Activated CD4-positive, alpha-beta memory T cell treated with anti-CD3 and anti-CD28 coated beads, Interleukin-2, amount 10 ng/mL, durations not matched to agents 7 days and 5 days (primary cell): ENCODE measurements around the gene TSPAN5. TPM values are rescaled to one million over a fixed set of nuclear protein-coding genes. Genes with fewer than 3 reads are reported as not detected.
"Not testable (repeated sequence)": the region's sequence is repeated elsewhere in the genome, so short reads cannot be mapped to it uniquely, and the experiment has no call there.

Experiments used
- CTCF ChIA-PET: fragments of 350-600 bp; sonication (Branson Sonifier 250); formaldehyde crosslinking; loops from one replicate; lab custom pipeline; 2021; ENCODE audit warnings: antibody characterized with exemption, inconsistent platforms; lab: Charles Lee
- POLR2A ChIA-PET: fragments of 350-600 bp; sonication (Branson Sonifier 250); formaldehyde crosslinking; loops from one replicate; lab custom pipeline; 2021; ENCODE audit warnings: antibody characterized with exemption; lab: Charles Lee
- DNase-seq: peaks from one replicate; pipeline ENCODE4 v3.0.0-alpha.2; 2020
- H3K27ac Mint-ChIP-seq: one replicate; pipeline ENCODE4 v1.8.0; 2021; ENCODE audit warnings: mild to moderate bottlenecking, mixed read lengths
- H3K27me3 Mint-ChIP-seq: one replicate; pipeline ENCODE4 v1.8.0; 2021; ENCODE audit warnings: mixed read lengths
- H3K36me3 Mint-ChIP-seq: one replicate; pipeline ENCODE4 v1.8.0; 2021; ENCODE audit warnings: low read depth, mixed read lengths
- H3K4me1 Mint-ChIP-seq: one replicate; pipeline ENCODE4 v1.8.0; 2021; ENCODE audit warnings: mixed read lengths
- H3K4me3 Mint-ChIP-seq: one replicate; pipeline ENCODE4 v1.8.0; 2021; ENCODE audit warnings: mild to moderate bottlenecking, mixed read lengths
- H3K9me3 Mint-ChIP-seq: one replicate; pipeline ENCODE4 v1.8.0; 2021; ENCODE audit warnings: mixed read lengths
- total RNA-seq, 2 experiments: library from RNA; stranded (reverse); gene quantifications; one replicate each; pipeline ENCODE4 v1.2.3, GENCODE V29; 2021

Gene TSPAN5
- total RNA-seq, 2 experiments from 2014 or later, result 21.8 to 22.6 TPM

GRCh38 chr4:98540803-98541202, 117.6 kb downstream of the TSPAN5 start:
- ChIA-PET POLR2A (no interaction called here), CTCF (interaction anchor here (0.7 kb wide), 1 partner anchor 110 kb away, joined by 3 read pairs; no protein-coding TSS in a partner anchor)
- Mint-ChIP-seq H3K4me1 (peaks cover 6% of the 10 kb centered on the region), H3K4me3 (no peak overlapping the region), H3K27me3 (no peaks in the 10 kb centered on the region), H3K9me3 (no peaks in the 10 kb centered on the region), H3K36me3 (peaks cover 11% of the 10 kb centered on the region), H3K27ac (no peak overlapping the region)
- DNase-seq, result no peak

GRCh38 chr4:98539741-98540140, 118.7 kb downstream of the TSPAN5 start:
- H3K36me3 Mint-ChIP-seq, result peaks cover 11% of the 10 kb centered on the region
- H3K9me3 Mint-ChIP-seq, result no peaks in the 10 kb centered on the region
- H3K27me3 Mint-ChIP-seq, result no peaks in the 10 kb centered on the region
- POLR2A ChIA-PET, result no interaction called here
- CTCF ChIA-PET, result no interaction called here
- H3K4me3 Mint-ChIP-seq, result no peak overlapping the region
- peaks cover 8% of the 10 kb centered on the region for H3K4me1 Mint-ChIP-seq
- no peak overlapping the region for H3K27ac Mint-ChIP-seq
- DNase-seq, result no peak

- peaks cover 9% of the 10 kb centered on the region for H3K4me1 Mint-ChIP-seq
- H3K27me3 Mint-ChIP-seq, result no peaks in the 10 kb centered on the region
- POLR2A ChIA-PET, result no interaction called here
- CTCF ChIA-PET, result no interaction called here
- H3K4me3 Mint-ChIP-seq, result no peak overlapping the region
- DNase-seq, result no peak
- H3K36me3 Mint-ChIP-seq, result peaks cover 11% of the 10 kb centered on the region
- no peaks in the 10 kb centered on the region for H3K9me3 Mint-ChIP-seq
- no peak overlapping the region for H3K27ac Mint-ChIP-seq
Observed at GRCh38 chr4:98539299-98539698, 119.1 kb downstream of the TSPAN5 start.

- CTCF ChIA-PET, result no interaction called here
Observed at GRCh38 chr4:98536631-98537030, 121.8 kb downstream of the TSPAN5 start.

GRCh38 chr4:98534146-98534545, 124.3 kb downstream of the TSPAN5 start:
- H3K4me3 Mint-ChIP-seq, CTCF ChIA-PET, POLR2A ChIA-PET, DNase-seq, H3K9me3 Mint-ChIP-seq, H3K27me3 Mint-ChIP-seq, H3K27ac Mint-ChIP-seq: not testable (repeated sequence)
- H3K4me1 Mint-ChIP-seq, result peaks cover 20% of the 10 kb centered on the region
- peaks cover 11% of the 10 kb centered on the region for H3K36me3 Mint-ChIP-seq

More at GRCh38 chr4:98536631-98537030, 121.8 kb downstream of the TSPAN5 start:
- no peaks in the 10 kb centered on the region for H3K9me3 Mint-ChIP-seq
- H3K27me3 Mint-ChIP-seq, result no peaks in the 10 kb centered on the region
- no peak overlapping the region for H3K4me3 Mint-ChIP-seq
- no peak overlapping the region for H3K27ac Mint-ChIP-seq
- peaks cover 14% of the 10 kb centered on the region for H3K4me1 Mint-ChIP-seq
- no peak for DNase-seq
- POLR2A ChIA-PET, result no interaction called here
- H3K36me3 Mint-ChIP-seq, result peaks cover 11% of the 10 kb centered on the region

- H3K9me3 Mint-ChIP-seq, result no peaks in the 10 kb centered on the region
- no peaks in the 10 kb centered on the region for H3K36me3 Mint-ChIP-seq
- no peaks in the 10 kb centered on the region for H3K27me3 Mint-ChIP-seq
- DNase-seq, result no peak
- CTCF ChIA-PET, result no interaction called here
- no peak overlapping the region for H3K4me3 Mint-ChIP-seq
- H3K27ac Mint-ChIP-seq, result no peak overlapping the region
- POLR2A ChIA-PET, result no interaction called here
- peaks cover 26% of the 10 kb centered on the region for H3K4me1 Mint-ChIP-seq
Observed at GRCh38 chr4:98530572-98530971, 127.8 kb downstream of the TSPAN5 start.

- Mint-ChIP-seq H3K27ac (no peak overlapping the region), H3K27me3 (no peaks in the 10 kb centered on the region)
- CTCF ChIA-PET, result interaction anchor here (1.1 kb wide), 1 partner anchor 123 kb away, joined by 3 read pairs; no protein-coding TSS in a partner anchor
Observed at GRCh38 chr4:98529970-98530569, 128.3 kb downstream of the TSPAN5 start.

GRCh38 chr4:98528882-98529281, 129.5 kb downstream of the TSPAN5 start:
- Mint-ChIP-seq H3K4me1 (peaks cover 15% of the 10 kb centered on the region), H3K27me3 (no peaks in the 10 kb centered on the region), H3K36me3 (no peaks in the 10 kb centered on the region), H3K9me3 (no peaks in the 10 kb centered on the region), H3K4me3 (no peak overlapping the region), H3K27ac (no peak overlapping the region)
- CTCF ChIA-PET, result interaction anchor here (1.5 kb wide), 1 partner anchor 61 kb away, joined by 5 read pairs; no protein-coding TSS in a partner anchor
- no peak for DNase-seq
- POLR2A ChIA-PET, result no interaction called here

More at GRCh38 chr4:98529970-98530569, 128.3 kb downstream of the TSPAN5 start:
- no peak for DNase-seq
- Mint-ChIP-seq H3K4me3 (no peak overlapping the region), H3K36me3 (no peaks in the 10 kb centered on the region), H3K4me1 (peaks cover 26% of the 10 kb centered on the region), H3K9me3 (no peaks in the 10 kb centered on the region)
- POLR2A ChIA-PET, result no interaction called here

- Mint-ChIP-seq H3K4me1 (peaks cover 14% of the 10 kb centered on the region), H3K27ac (no peak overlapping the region), H3K36me3 (no peaks in the 10 kb centered on the region), H3K9me3 (no peaks in the 10 kb centered on the region), H3K4me3 (no peak overlapping the region), H3K27me3 (no peaks in the 10 kb centered on the region)
- ChIA-PET CTCF (interaction anchor here (1.5 kb wide), 1 partner anchor 60 kb away, joined by 5 read pairs; no protein-coding TSS in a partner anchor), POLR2A (no interaction called here)
- DNase-seq, result no peak
Observed at GRCh38 chr4:98527534-98528269, 130.7 kb downstream of the TSPAN5 start.

GRCh38 chr4:98524230-98524629, 134.2 kb downstream of the TSPAN5 start:
- H3K4me1 Mint-ChIP-seq, result peaks cover 25% of the 10 kb centered on the region
- no peak for DNase-seq
- no peak overlapping the region for H3K4me3 Mint-ChIP-seq
- H3K36me3 Mint-ChIP-seq, result no peaks in the 10 kb centered on the region
- ChIA-PET POLR2A (no interaction called here), CTCF (interaction anchor here (1.0 kb wide), 1 partner anchor 8 kb away, joined by 3 read pairs; no protein-coding TSS in a partner anchor)
- no peak overlapping the region for H3K27ac Mint-ChIP-seq
- no peaks in the 10 kb centered on the region for H3K9me3 Mint-ChIP-seq
- no peaks in the 10 kb centered on the region for H3K27me3 Mint-ChIP-seq

- Mint-ChIP-seq H3K4me3 (no peak overlapping the region), H3K4me1 (peaks cover 28% of the 10 kb centered on the region), H3K36me3 (no peaks in the 10 kb centered on the region), H3K9me3 (no peaks in the 10 kb centered on the region), H3K27me3 (no peaks in the 10 kb centered on the region), H3K27ac (no peak overlapping the region)
- ChIA-PET CTCF (interaction anchor here (0.6 kb wide), 1 partner anchor 325 kb away, joined by 3 read pairs; no protein-coding TSS in a partner anchor), POLR2A (no interaction called here)
- DNase-seq, result no peak
Observed at GRCh38 chr4:98522636-98523395, 135.6 kb downstream of the TSPAN5 start.

- CTCF ChIA-PET, result no interaction called here
- Mint-ChIP-seq H3K4me1 (peaks cover 34% of the 10 kb centered on the region), H3K4me3 (no peak overlapping the region), H3K27ac (no peak overlapping the region), H3K9me3 (no peaks in the 10 kb centered on the region), H3K27me3 (no peaks in the 10 kb centered on the region), H3K36me3 (no peaks in the 10 kb centered on the region)
- POLR2A ChIA-PET, result no interaction called here
- DNase-seq, result no peak
Observed at GRCh38 chr4:98522062-98522461, 136.3 kb downstream of the TSPAN5 start.

GRCh38 chr4:98521486-98521885, 136.9 kb downstream of the TSPAN5 start:
- ChIA-PET CTCF (no interaction called here), POLR2A (no interaction called here)
- DNase-seq, result no peak
- H3K4me3 Mint-ChIP-seq, result no peak overlapping the region
- peaks cover 3% of the 10 kb centered on the region for H3K36me3 Mint-ChIP-seq
- H3K27ac Mint-ChIP-seq, result no peak overlapping the region
- peaks cover 39% of the 10 kb centered on the region for H3K4me1 Mint-ChIP-seq
- H3K27me3 Mint-ChIP-seq, result no peaks in the 10 kb centered on the region
- H3K9me3 Mint-ChIP-seq, result peaks cover 2% of the 10 kb centered on the region
